NCI-H82 treated with DMSO at 0.1 percent for 48 hours (cell line): Measurements from ENCODE around the gene PHF24.
"Not testable (repeated sequence)": the region's sequence is repeated elsewhere in the genome, so short reads cannot be mapped to it uniquely, and the experiment has no call there.

Experiments used
- DNase-seq: peaks from one replicate; lab custom pipeline; 2025; ENCODE audit not compliant: unreplicated experiment; lab: John Stamatoyannopoulos, UW

Gene PHF24

GRCh38 chr9:34957492-34958410 lies at the start of gene PHF24:
TSS of gene PHF24 (plus strand) at chr9:34958285. CDS start at chr9:34971299, 13,014 bp downstream.
- no peak for DNase-seq

GRCh38 chr9:34927061-34927460 lies 31.0 kb upstream of the PHF24 start:
- DNase-seq, result no peak

GRCh38 chr9:34928921-34929320 lies 29.2 kb upstream of the PHF24 start:
- DNase-seq, result no peak

- peak; percentile 60 for DNase-seq
Measured at GRCh38 chr9:34929506-34930102, 28.5 kb upstream of the PHF24 start.

- not testable (repeated sequence) for DNase-seq
Measured at GRCh38 chr9:34939989-34940388, 18.1 kb upstream of the PHF24 start.

GRCh38 chr9:34948451-34948850 lies 9.6 kb upstream of the PHF24 start:
- DNase-seq, result no peak

- no peak for DNase-seq
Measured at GRCh38 chr9:34954225-34954624, 3.9 kb upstream of the PHF24 start.

GRCh38 chr9:34956066-34956465 lies 2.0 kb upstream of the PHF24 start:
- DNase-seq, result not testable (repeated sequence)

- DNase-seq, result no peak
Measured at GRCh38 chr9:34956648-34957047, 1.4 kb upstream of the PHF24 start.

GRCh38 chr9:34958411-34958982 lies 412 bp downstream of the PHF24 start:
- DNase-seq, result no peak

- no peak for DNase-seq
Measured at GRCh38 chr9:34959461-34959860, 1.4 kb downstream of the PHF24 start.

GRCh38 chr9:34961574-34962490 lies 3.7 kb downstream of the PHF24 start:
- no peak for DNase-seq

GRCh38 chr9:34962546-34962945 lies 4.5 kb downstream of the PHF24 start:
- DNase-seq, result no peak

- DNase-seq, result no peak
Measured at GRCh38 chr9:34963552-34963951, 5.5 kb downstream of the PHF24 start.

GRCh38 chr9:34964458-34964857 lies 6.4 kb downstream of the PHF24 start:
- no peak for DNase-seq

GRCh38 chr9:34971146-34971811 lies 13.2 kb downstream of the PHF24 start:
- no peak for DNase-seq

- no peak for DNase-seq
Measured at GRCh38 chr9:34974664-34975063, 16.6 kb downstream of the PHF24 start.

GRCh38 chr9:34976441-34976840 lies 18.4 kb downstream of the PHF24 start:
- DNase-seq, result no peak

- no peak for DNase-seq
Measured at GRCh38 chr9:34976992-34977391, 18.9 kb downstream of the PHF24 start.

- no peak for DNase-seq
Measured at GRCh38 chr9:34980181-34980761, 22.2 kb downstream of the PHF24 start.
